Ovary (tissue), 3 donors: ENCODE results near the gene SFXN5.

Source experiments
- CTCF ChIP-seq, 3 donors: fragments of 450-650 bp in 2 of 3; fragments of 200-600 bp in 1 of 3; IDR thresholded peaks; one replicate each; pipeline versions ENCODE4 v1.5.1 to v1.8.0; 2016 to 2022; ENCODE audit warnings: antibody characterized with exemption in 3 of 3, mild to moderate bottlenecking in 1 of 3
- POLR2A ChIP-seq: fragments of 450-650 bp; IDR thresholded peaks from one replicate; pipeline ENCODE4 v1.6.1; 2017; ENCODE audit warnings: antibody characterized with exemption, mild to moderate bottlenecking, moderate library complexity
- donor health status: DM: no; HTN: no; CAD: no.

GRCh38 chr2:73088211-73088610 is 16.7 kb upstream of the SFXN5 start:
- TF ChIP-seq CTCF (IDR thresholded peaks at IDR 0.05) (no peak), POLR2A (no peak)
